GM12878 (cell line): Measurements from ENCODE around the gene FRMD5. TPM values are rescaled to one million over a fixed set of nuclear protein-coding genes. Genes with fewer than 3 reads are reported as not detected.

Source experiments
- BMI1 ChIP-seq: fragments of 450-650 bp; IDR thresholded peaks from 2 replicates; pipeline ENCODE4 v1.6.1; 2016; ENCODE audit warnings: mild to moderate bottlenecking, moderate library complexity, borderline replicate concordance
- BRCA1 ChIP-seq: IDR thresholded peaks from 2 replicates; pipeline ENCODE4 v1.6.1; 2011; ENCODE audit warnings: low read depth, low read length, improper control_type of control experiment
- DPF2 ChIP-seq: fragments of 450-650 bp; IDR thresholded peaks from 2 replicates; pipeline ENCODE4 v1.6.1; 2017; ENCODE audit warnings: mild to moderate bottlenecking
- FOS ChIP-seq: IDR thresholded peaks from 3 replicates; pipeline ENCODE4 v1.6.1; 2011; ENCODE audit warnings: borderline replicate concordance; ENCODE audit not compliant: insufficient read length; ENCODE audit errors: extremely low read depth
- GATAD2B ChIP-seq: fragments of 450-650 bp; conservative IDR thresholded peaks from 2 replicates; pipeline ENCODE4 v1.6.1; 2017; ENCODE audit warnings: low read depth, mild to moderate bottlenecking, moderate library complexity
- HDAC6 ChIP-seq: fragments of 200-600 bp; sonication (generic); IDR thresholded peaks from one replicate; pipeline ENCODE4 v1.8.0; 2017; ENCODE audit warnings: antibody characterized with exemption; ENCODE audit not compliant: unreplicated experiment
- NR2C1 ChIP-seq: fragments of 450-650 bp; IDR thresholded peaks from 2 replicates; pipeline ENCODE4 v1.6.1; 2017; ENCODE audit warnings: antibody characterized with exemption, mild to moderate bottlenecking, moderate library complexity
- NRF1 ChIP-seq: conservative IDR thresholded peaks from 2 replicates; pipeline ENCODE4 v1.6.1; 2011; ENCODE audit warnings: mild to moderate bottlenecking, low read depth, low read length, improper control_type of control experiment
- PAX8 ChIP-seq: fragments of 450-650 bp; IDR thresholded peaks from 2 replicates; pipeline ENCODE4 v1.6.1; 2017; ENCODE audit warnings: mild to moderate bottlenecking, moderate library complexity
- RAD21 ChIP-seq: IDR thresholded peaks from 2 replicates; pipeline ENCODE4 v1.6.1; 2011; ENCODE audit warnings: mild to moderate bottlenecking, low read depth, low read length, moderate library complexity; ENCODE audit not compliant: insufficient read depth
- RELA ChIP-seq: fragments of 450-650 bp; IDR thresholded peaks from 2 replicates; pipeline ENCODE4 v1.8.0; 2014; ENCODE audit warnings: borderline replicate concordance; ENCODE audit not compliant: partially characterized antibody
- RUNX3 ChIP-seq: IDR thresholded peaks from 2 replicates; pipeline ENCODE4 v1.6.1; 2012; ENCODE audit warnings: low read length, inconsistent platforms
- SIX5 ChIP-seq: IDR thresholded peaks from 2 replicates; pipeline ENCODE4 v1.6.1; 2011; ENCODE audit warnings: mild to moderate bottlenecking, low read depth, low read length, moderate library complexity; ENCODE audit not compliant: severe bottlenecking
- SMARCA5 ChIP-seq: fragments of 450-650 bp; IDR thresholded peaks from 2 replicates; pipeline ENCODE4 v1.6.1; 2017; ENCODE audit warnings: mild to moderate bottlenecking
- YY1 ChIP-seq: IDR thresholded peaks from 2 replicates; pipeline ENCODE4 v1.6.1; 2011; ENCODE audit warnings: low read depth, mild to moderate bottlenecking, low read length
- ZBED1 ChIP-seq: IDR thresholded peaks from 2 replicates; pipeline ENCODE4 v1.6.1; 2016; ENCODE audit warnings: borderline replicate concordance
- polyA plus RNA-seq, 11 experiments: library from polyadenylated mRNA; depleted of rRNA in 4 of 11; unstranded in 6 of 11; stranded (reverse) in 5 of 11; fragments of >200 nt; fragmentation: Nextera tagmentation in 4 of 11; fragmentation: Illumina TruSeq in 1 of 11; extraction: Ambion mirVana in 4 of 11; extraction: Trizol in 1 of 11; gene quantifications; 1 replicate in 1 of 11; 2 replicates in 10 of 11; pipeline versions ENCODE4 v1.2.1 to v1.2.3, GENCODE V29; 2011 to 2016; ENCODE audit warnings: inconsistent platforms in 2 of 11, missing spikeins in 2 of 11, low read depth in 1 of 11
- total RNA-seq, 4 experiments: library from RNA; depleted of rRNA in 3 of 4; stranded (reverse); fragments of >200 nt in 3 of 4; fragmentation: Illumina TruSeq in 1 of 4; extraction: Trizol in 1 of 4; gene quantifications; 2 replicates each; pipeline versions ENCODE4 v1.2.1 to v1.2.3, GENCODE V29; 2013 to 2021
- TF ChIP-seq, protein P1 (sequence below): fragments of 450-650 bp; IDR thresholded peaks from 2 replicates; pipeline ENCODE4 v1.6.1; 2017; ENCODE audit warnings: low read depth, mild to moderate bottlenecking, moderate library complexity
- TF ChIP-seq, protein P2 (sequence below): IDR thresholded peaks from 2 replicates; pipeline ENCODE4 v1.6.1; 2012; ENCODE audit warnings: low read length, inconsistent platforms
- TF ChIP-seq, protein P3 (sequence below): fragments of 450-650 bp; IDR thresholded peaks from 2 replicates; pipeline ENCODE4 v1.6.1; 2014; ENCODE audit warnings: mild to moderate bottlenecking
- TF ChIP-seq, protein P4 (sequence below): fragments of 450-650 bp; IDR thresholded peaks from 2 replicates; pipeline ENCODE4 v1.6.1; 2017; ENCODE audit warnings: mild to moderate bottlenecking, moderate library complexity
- TF ChIP-seq, protein P5 (sequence below): IDR thresholded peaks from 2 replicates; pipeline ENCODE4 v1.6.1; 2012; ENCODE audit warnings: mild to moderate bottlenecking, low read depth, low read length

The FRMD5 gene
- total and polyA plus RNA-seq, 10 of the 15 experiments (the other 5 are each of a cell fraction or from before 2014, with no cell fraction given), result 0.26 to 6.4 (median 0.68) TPM; not detected in 1

DNA sequence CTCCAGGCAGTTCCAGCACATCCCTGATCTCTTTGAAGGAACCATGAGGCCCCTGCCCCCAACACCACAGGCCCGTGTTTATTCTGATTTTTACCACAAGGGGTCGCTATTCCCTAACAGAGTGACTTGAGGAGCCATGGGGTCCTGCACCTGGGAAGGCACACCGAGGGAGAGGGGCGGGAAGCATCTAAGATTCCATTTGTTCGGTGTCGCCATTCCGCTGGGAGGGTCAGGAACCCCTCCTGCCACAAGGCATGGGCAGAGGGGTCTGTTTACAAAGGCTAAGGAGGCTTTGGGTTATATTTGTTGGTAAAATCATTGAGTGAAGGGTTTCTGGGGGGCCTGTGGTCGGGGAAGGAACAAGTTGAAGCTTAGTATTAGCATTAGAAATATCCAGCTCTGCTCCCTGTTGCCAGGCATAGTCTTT lies 291.2 kb downstream of the FRMD5 start (continued):
- TF ChIP-seq SIX5 (no peak), NR2C1 (no peak), ZBED1 (no peak), HDAC6 (no peak), RUNX3 (peak; percentile 35; the same call in 1 of the 2 replicates), GATAD2B (no peak), RAD21 (peak; percentile 99), DPF2 (no peak), BRCA1 (no peak), BMI1 (no peak), RELA (no peak), PAX8 (no peak), NRF1 (no peak), SMARCA5 (peak; percentile 39; the same call in 1 of the 2 replicates), YY1 (peak; percentile 80), FOS (no peak)
- TF ChIP-seq, protein P1, sequence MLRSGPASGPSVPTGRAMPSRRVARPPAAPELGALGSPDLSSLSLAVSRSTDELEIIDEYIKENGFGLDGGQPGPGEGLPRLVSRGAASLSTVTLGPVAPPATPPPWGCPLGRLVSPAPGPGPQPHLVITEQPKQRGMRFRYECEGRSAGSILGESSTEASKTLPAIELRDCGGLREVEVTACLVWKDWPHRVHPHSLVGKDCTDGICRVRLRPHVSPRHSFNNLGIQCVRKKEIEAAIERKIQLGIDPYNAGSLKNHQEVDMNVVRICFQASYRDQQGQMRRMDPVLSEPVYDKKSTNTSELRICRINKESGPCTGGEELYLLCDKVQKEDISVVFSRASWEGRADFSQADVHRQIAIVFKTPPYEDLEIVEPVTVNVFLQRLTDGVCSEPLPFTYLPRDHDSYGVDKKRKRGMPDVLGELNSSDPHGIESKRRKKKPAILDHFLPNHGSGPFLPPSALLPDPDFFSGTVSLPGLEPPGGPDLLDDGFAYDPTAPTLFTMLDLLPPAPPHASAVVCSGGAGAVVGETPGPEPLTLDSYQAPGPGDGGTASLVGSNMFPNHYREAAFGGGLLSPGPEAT, result no peak
- TF ChIP-seq, protein P2, sequence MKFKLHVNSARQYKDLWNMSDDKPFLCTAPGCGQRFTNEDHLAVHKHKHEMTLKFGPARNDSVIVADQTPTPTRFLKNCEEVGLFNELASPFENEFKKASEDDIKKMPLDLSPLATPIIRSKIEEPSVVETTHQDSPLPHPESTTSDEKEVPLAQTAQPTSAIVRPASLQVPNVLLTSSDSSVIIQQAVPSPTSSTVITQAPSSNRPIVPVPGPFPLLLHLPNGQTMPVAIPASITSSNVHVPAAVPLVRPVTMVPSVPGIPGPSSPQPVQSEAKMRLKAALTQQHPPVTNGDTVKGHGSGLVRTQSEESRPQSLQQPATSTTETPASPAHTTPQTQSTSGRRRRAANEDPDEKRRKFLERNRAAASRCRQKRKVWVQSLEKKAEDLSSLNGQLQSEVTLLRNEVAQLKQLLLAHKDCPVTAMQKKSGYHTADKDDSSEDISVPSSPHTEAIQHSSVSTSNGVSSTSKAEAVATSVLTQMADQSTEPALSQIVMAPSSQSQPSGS, result no peak
- TF ChIP-seq, protein P3, sequence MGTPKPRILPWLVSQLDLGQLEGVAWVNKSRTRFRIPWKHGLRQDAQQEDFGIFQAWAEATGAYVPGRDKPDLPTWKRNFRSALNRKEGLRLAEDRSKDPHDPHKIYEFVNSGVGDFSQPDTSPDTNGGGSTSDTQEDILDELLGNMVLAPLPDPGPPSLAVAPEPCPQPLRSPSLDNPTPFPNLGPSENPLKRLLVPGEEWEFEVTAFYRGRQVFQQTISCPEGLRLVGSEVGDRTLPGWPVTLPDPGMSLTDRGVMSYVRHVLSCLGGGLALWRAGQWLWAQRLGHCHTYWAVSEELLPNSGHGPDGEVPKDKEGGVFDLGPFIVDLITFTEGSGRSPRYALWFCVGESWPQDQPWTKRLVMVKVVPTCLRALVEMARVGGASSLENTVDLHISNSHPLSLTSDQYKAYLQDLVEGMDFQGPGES, result no peak
- TF ChIP-seq, protein P4, sequence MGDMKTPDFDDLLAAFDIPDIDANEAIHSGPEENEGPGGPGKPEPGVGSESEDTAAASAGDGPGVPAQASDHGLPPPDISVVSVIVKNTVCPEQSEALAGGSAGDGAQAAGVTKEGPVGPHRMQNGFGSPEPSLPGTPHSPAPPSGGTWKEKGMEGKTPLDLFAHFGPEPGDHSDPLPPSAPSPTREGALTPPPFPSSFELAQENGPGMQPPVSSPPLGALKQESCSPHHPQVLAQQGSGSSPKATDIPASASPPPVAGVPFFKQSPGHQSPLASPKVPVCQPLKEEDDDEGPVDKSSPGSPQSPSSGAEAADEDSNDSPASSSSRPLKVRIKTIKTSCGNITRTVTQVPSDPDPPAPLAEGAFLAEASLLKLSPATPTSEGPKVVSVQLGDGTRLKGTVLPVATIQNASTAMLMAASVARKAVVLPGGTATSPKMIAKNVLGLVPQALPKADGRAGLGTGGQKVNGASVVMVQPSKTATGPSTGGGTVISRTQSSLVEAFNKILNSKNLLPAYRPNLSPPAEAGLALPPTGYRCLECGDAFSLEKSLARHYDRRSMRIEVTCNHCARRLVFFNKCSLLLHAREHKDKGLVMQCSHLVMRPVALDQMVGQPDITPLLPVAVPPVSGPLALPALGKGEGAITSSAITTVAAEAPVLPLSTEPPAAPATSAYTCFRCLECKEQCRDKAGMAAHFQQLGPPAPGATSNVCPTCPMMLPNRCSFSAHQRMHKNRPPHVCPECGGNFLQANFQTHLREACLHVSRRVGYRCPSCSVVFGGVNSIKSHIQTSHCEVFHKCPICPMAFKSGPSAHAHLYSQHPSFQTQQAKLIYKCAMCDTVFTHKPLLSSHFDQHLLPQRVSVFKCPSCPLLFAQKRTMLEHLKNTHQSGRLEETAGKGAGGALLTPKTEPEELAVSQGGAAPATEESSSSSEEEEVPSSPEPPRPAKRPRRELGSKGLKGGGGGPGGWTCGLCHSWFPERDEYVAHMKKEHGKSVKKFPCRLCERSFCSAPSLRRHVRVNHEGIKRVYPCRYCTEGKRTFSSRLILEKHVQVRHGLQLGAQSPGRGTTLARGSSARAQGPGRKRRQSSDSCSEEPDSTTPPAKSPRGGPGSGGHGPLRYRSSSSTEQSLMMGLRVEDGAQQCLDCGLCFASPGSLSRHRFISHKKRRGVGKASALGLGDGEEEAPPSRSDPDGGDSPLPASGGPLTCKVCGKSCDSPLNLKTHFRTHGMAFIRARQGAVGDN, result no peak
- TF ChIP-seq, protein P5, sequence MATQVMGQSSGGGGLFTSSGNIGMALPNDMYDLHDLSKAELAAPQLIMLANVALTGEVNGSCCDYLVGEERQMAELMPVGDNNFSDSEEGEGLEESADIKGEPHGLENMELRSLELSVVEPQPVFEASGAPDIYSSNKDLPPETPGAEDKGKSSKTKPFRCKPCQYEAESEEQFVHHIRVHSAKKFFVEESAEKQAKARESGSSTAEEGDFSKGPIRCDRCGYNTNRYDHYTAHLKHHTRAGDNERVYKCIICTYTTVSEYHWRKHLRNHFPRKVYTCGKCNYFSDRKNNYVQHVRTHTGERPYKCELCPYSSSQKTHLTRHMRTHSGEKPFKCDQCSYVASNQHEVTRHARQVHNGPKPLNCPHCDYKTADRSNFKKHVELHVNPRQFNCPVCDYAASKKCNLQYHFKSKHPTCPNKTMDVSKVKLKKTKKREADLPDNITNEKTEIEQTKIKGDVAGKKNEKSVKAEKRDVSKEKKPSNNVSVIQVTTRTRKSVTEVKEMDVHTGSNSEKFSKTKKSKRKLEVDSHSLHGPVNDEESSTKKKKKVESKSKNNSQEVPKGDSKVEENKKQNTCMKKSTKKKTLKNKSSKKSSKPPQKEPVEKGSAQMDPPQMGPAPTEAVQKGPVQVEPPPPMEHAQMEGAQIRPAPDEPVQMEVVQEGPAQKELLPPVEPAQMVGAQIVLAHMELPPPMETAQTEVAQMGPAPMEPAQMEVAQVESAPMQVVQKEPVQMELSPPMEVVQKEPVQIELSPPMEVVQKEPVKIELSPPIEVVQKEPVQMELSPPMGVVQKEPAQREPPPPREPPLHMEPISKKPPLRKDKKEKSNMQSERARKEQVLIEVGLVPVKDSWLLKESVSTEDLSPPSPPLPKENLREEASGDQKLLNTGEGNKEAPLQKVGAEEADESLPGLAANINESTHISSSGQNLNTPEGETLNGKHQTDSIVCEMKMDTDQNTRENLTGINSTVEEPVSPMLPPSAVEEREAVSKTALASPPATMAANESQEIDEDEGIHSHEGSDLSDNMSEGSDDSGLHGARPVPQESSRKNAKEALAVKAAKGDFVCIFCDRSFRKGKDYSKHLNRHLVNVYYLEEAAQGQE, result no peak
